HG03175 (cell line): Measurements from ENCODE around the gene MLANA.

Source experiments
- ATAC-seq: cut with Tn5 transposase; IDR thresholded peaks from one replicate; pipeline ENCODE4 v1.9.1; 2021; ENCODE audit warnings: mild to moderate bottlenecking, moderate library complexity; ENCODE audit not compliant: unreplicated experiment

Gene MLANA

GRCh38 chr9:5957166-5957565 lies 66.5 kb downstream of the MLANA start:
- no peak for ATAC-seq

GRCh38 chr9:5958273-5958672 lies 67.6 kb downstream of the MLANA start:
- no peak for ATAC-seq
